Spleen (tissue), 7 donors: ENCODE data around the gene SCUBE2.

Source experiments
- POLR2A ChIP-seq, 3 donors: fragments of 450-650 bp; IDR thresholded peaks; one replicate each; pipeline ENCODE4 v1.5.1; 2017; ENCODE audit warnings: antibody characterized with exemption in 3 of 3, mild to moderate bottlenecking in 1 of 3
- POLR2AphosphoS5 ChIP-seq, 3 donors: sonication (generic); formaldehyde crosslinking; IDR thresholded peaks; one replicate each; pipeline ENCODE4 v1.5.1; 2017; ENCODE audit warnings: antibody characterized with exemption in 3 of 3
- TF ChIP-seq, protein P1 (sequence below), 11 experiments: fragments of 200-600 bp in 7 of 11; fragments of 450-650 bp in 4 of 11; sonication (generic) in 4 of 11; IDR thresholded peaks in 8 of 11; conservative IDR thresholded peaks in 3 of 11; 1 replicate in 7 of 11; 2 replicates in 4 of 11; pipeline versions ENCODE4 v1.4.0 to v1.8.0; 2016 to 2021; ENCODE audit warnings: antibody characterized with exemption in 11 of 11, inconsistent platforms in 4 of 11, mild to moderate bottlenecking in 1 of 11
- donor health status: DM: no; HTN: no; CAD: no; lungs with moderate emphysema.
- donor health status: DM: no; HTN: no; CAD: no.
- donor health status: DM: no; HTN: no; CAD: no.

DNA sequence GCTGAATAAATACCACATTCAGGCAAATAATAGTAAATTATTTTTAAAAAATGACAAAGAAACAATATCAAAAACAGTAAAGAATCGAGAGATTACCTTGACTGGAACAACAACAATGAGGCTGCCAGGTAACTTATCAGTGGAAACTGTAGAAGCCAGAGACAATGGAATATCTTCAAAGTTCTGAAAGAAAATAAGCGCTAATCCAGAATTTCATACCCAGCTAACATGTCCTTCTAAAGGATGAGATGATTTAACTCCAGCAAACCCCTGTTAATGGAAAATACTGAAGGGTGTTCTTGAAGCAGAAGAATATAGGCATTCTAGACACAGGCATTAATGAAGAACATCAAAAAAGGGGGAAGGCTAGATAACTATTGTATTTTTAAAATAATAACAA, 20.7 kb upstream of the SCUBE2 start:
- TF ChIP-seq, protein P1, sequence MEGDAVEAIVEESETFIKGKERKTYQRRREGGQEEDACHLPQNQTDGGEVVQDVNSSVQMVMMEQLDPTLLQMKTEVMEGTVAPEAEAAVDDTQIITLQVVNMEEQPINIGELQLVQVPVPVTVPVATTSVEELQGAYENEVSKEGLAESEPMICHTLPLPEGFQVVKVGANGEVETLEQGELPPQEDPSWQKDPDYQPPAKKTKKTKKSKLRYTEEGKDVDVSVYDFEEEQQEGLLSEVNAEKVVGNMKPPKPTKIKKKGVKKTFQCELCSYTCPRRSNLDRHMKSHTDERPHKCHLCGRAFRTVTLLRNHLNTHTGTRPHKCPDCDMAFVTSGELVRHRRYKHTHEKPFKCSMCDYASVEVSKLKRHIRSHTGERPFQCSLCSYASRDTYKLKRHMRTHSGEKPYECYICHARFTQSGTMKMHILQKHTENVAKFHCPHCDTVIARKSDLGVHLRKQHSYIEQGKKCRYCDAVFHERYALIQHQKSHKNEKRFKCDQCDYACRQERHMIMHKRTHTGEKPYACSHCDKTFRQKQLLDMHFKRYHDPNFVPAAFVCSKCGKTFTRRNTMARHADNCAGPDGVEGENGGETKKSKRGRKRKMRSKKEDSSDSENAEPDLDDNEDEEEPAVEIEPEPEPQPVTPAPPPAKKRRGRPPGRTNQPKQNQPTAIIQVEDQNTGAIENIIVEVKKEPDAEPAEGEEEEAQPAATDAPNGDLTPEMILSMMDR (IDR thresholded peaks at IDR 0.05 in 8 of 11, conservative IDR thresholded peaks at IDR 0.05 in 3 of 11): no peak
- TF ChIP-seq POLR2A (IDR thresholded peaks at IDR 0.05) (no peak), POLR2AphosphoS5 (IDR thresholded peaks at IDR 0.05) (no peak)
